CD14-positive monocyte (primary cell): ENCODE measurements around the gene CENPL. TPM values are rescaled to one million over a fixed set of nuclear protein-coding genes. Genes with fewer than 3 reads are reported as not detected.

ENCODE experiments used
- DNase-seq, 3 donors: peaks; one replicate each; pipeline ENCODE4 v3.0.0-alpha.2; 2011 to 2022
- H2AFZ ChIP-seq: 2 replicates; pipeline ENCODE4 v1.6.0; 2012; ENCODE audit warnings: mild to moderate bottlenecking, low read depth, low read length, inconsistent platforms; ENCODE audit not compliant: insufficient read depth, poor library complexity, severe bottlenecking
- H3K27ac ChIP-seq, 2 donors: 1 replicate in 1 of 2; 2 replicates in 1 of 2; pipeline ENCODE4 v1.5.1; 2012 to 2013; ENCODE audit warnings: low read length in 2 of 2, control low read depth in 1 of 2, inconsistent platforms in 1 of 2, low read depth in 1 of 2, mild to moderate bottlenecking in 1 of 2
- H3K27me3 ChIP-seq, 2 donors: one replicate each; pipeline versions ENCODE4 v1.6.0 to v1.6.1; 2011 to 2013; ENCODE audit warnings: low read length in 2 of 2; ENCODE audit not compliant: control insufficient read depth in 2 of 2, insufficient read depth in 2 of 2
- H3K36me3 ChIP-seq, 2 donors: replicated peaks in 1 of 2; 1 replicate in 1 of 2; 2 replicates in 1 of 2; pipeline versions ENCODE4 v1.5.1 to v1.6.1; 2012 to 2013; ENCODE audit warnings: low read length in 2 of 2, control low read depth in 1 of 2, inconsistent platforms in 1 of 2, mild to moderate bottlenecking in 1 of 2; ENCODE audit not compliant: insufficient read depth in 2 of 2, control insufficient read depth in 1 of 2
- H3K4me1 ChIP-seq, 2 donors: 1 replicate in 1 of 2; 2 replicates in 1 of 2; pipeline versions ENCODE4 v1.5.1 to v1.6.1; 2012 to 2013; ENCODE audit warnings: low read length in 2 of 2, control low read depth in 1 of 2, inconsistent platforms in 1 of 2, mild to moderate bottlenecking in 1 of 2, moderate library complexity in 1 of 2; ENCODE audit not compliant: insufficient read depth in 2 of 2, control insufficient read depth in 1 of 2
- H3K4me2 ChIP-seq: replicated peaks from 2 replicates; pipeline ENCODE3; 2012; ENCODE audit warnings: low read length, moderate library complexity, mild to moderate bottlenecking; ENCODE audit not compliant: poor library complexity, severe bottlenecking; ENCODE audit errors: extremely low read depth
- H3K4me3 ChIP-seq, 3 experiments: fragments of 200-600 bp in 1 of 3; sonication (generic) in 1 of 3; replicated peaks in 1 of 3; 1 replicate in 2 of 3; 2 replicates in 1 of 3; pipeline ENCODE4 v1.5.1; 2011 to 2013; ENCODE audit warnings: low read length in 3 of 3, mild to moderate bottlenecking in 3 of 3, control low read depth in 2 of 3, low read depth in 2 of 3, inconsistent platforms in 1 of 3, moderate library complexity in 1 of 3
- H3K79me2 ChIP-seq: 2 replicates; pipeline ENCODE4 v1.6.0; 2012; ENCODE audit warnings: mild to moderate bottlenecking, control low read depth, inconsistent platforms, low read length, moderate library complexity; ENCODE audit not compliant: insufficient read depth
- H3K9ac ChIP-seq: 2 replicates; pipeline ENCODE4 v1.6.0; 2017; ENCODE audit warnings: low read length, mild to moderate bottlenecking; ENCODE audit not compliant: insufficient read depth, poor library complexity, severe bottlenecking
- H3K9me3 ChIP-seq, 2 donors: replicated peaks in 1 of 2; 1 replicate in 1 of 2; 2 replicates in 1 of 2; pipeline versions ENCODE4 v1.5.1 to v1.6.1; 2012 to 2013; ENCODE audit warnings: low read length in 2 of 2, control low read depth in 1 of 2; ENCODE audit not compliant: control insufficient read depth in 1 of 2, insufficient read depth in 1 of 2
- H4K20me1 ChIP-seq: 2 replicates; pipeline ENCODE4 v1.6.0; 2012; ENCODE audit warnings: mild to moderate bottlenecking, low read length, control low read depth, moderate library complexity; ENCODE audit not compliant: insufficient read depth
- H3K27ac Mint-ChIP-seq, 7 donors: one replicate each; pipeline ENCODE4 v1.8.0; 2020; ENCODE audit warnings: mild to moderate bottlenecking in 7 of 7, mixed read lengths in 7 of 7, moderate library complexity in 6 of 7, inconsistent platforms in 2 of 7
- H3K27me3 Mint-ChIP-seq, 3 donors: one replicate each; pipeline ENCODE4 v1.8.0; 2021 to 2022; ENCODE audit warnings: low read depth in 3 of 3, mild to moderate bottlenecking in 3 of 3, mixed read lengths in 3 of 3, moderate library complexity in 3 of 3, inconsistent platforms in 1 of 3
- H3K36me3 Mint-ChIP-seq, 2 donors: one replicate each; pipeline ENCODE4 v1.8.0; 2020; ENCODE audit warnings: mixed read lengths in 2 of 2, inconsistent platforms in 1 of 2, mild to moderate bottlenecking in 1 of 2
- H3K4me1 Mint-ChIP-seq: one replicate; pipeline ENCODE4 v1.8.0; 2020; ENCODE audit warnings: mild to moderate bottlenecking, mixed read lengths
- H3K4me3 Mint-ChIP-seq, 2 donors: one replicate each; pipeline ENCODE4 v1.8.0; 2020; ENCODE audit warnings: mild to moderate bottlenecking in 2 of 2, mixed read lengths in 2 of 2, moderate library complexity in 1 of 2
- H3K9me3 Mint-ChIP-seq, 7 donors: one replicate each; pipeline ENCODE4 v1.8.0; 2020 to 2022; ENCODE audit warnings: mixed read lengths in 7 of 7, mild to moderate bottlenecking in 6 of 7, moderate library complexity in 6 of 7, inconsistent platforms in 2 of 7
- CTCF ChIP-seq: fragments of 200-600 bp; IDR thresholded peaks from one replicate; pipeline ENCODE4 v1.8.0; 2022; ENCODE audit warnings: antibody characterized with exemption, mild to moderate bottlenecking
- WGBS: methylation state at CpG from one replicate; pipeline ENCODE4 v1.1.5; 2013; ENCODE audit warnings: missing lambda C conversion rate; ENCODE audit not compliant: insufficient coverage; 5-methylcytosine and 5-hydroxymethylcytosine counted together
- intact Hi-C, 2 donors: fragments of 100-400 bp; cut with micrococcal nuclease; formaldehyde crosslinking; loops; one replicate each; pipeline versions ENCODE4 v1.15.0 to v1.15.1; 2023
- polyA plus RNA-seq, 3 donors: library from polyadenylated mRNA; depleted of rRNA in 1 of 3; unstranded in 2 of 3; stranded (reverse) in 1 of 3; fragments of 300-500 nt in 2 of 3; fragments of >200 nt in 1 of 3; fragmentation: Illumina TruSeq in 2 of 3; gene quantifications; 1 replicate in 2 of 3; 2 replicates in 1 of 3; pipeline ENCODE4 v1.2.3, GENCODE V29; 2012 to 2021
- small RNA-seq: library from RNA; depleted of rRNA; stranded (forward); fragments of <200 nt; gene quantifications from one replicate; pipeline ENCODE3, GENCODE V24; 2012; ENCODE audit warnings: low read depth; ENCODE audit not compliant: insufficient read length

CENPL gene
- polyA plus RNA-seq, 3 donors = 0.49 to 2.6 (median 0.81) TPM

GRCh38 chr1:173757666-173758065 is 67.0 kb downstream of the CENPL start:
- DNase-seq = no peak

GRCh38 chr1:173753830-173754229 is 70.9 kb downstream of the CENPL start:
- H3K9ac ChIP-seq = no peak overlapping the region
- Mint-ChIP-seq H3K36me3 (peaks cover 64 to 70% of the 10 kb centered on the region in 2 donors), H3K4me1 (no peaks in the 10 kb centered on the region), H3K4me3 (no peak overlapping the region), H3K9me3 (peaks cover 3 to 12% (median 8%) of the 10 kb centered on the region in 7 donors), H3K27ac (peak overlapping the region in 1 of 7 donors; percentile 15), H3K27me3 (peaks cover 0 to 3% (median 0%) of the 10 kb centered on the region in 3 donors)
- DNase-seq = no peak
- H3K79me2 ChIP-seq = no peaks in the 10 kb centered on the region
- no peak for TF ChIP-seq CTCF
- no peak overlapping the region for H3K27ac ChIP-seq
- no peak overlapping the region for H2AFZ ChIP-seq
- H3K4me1 ChIP-seq = no peaks in the 10 kb centered on the region
- H3K9me3 ChIP-seq = peaks cover 3 to 9% of the 10 kb centered on the region in 2 donors
- intact Hi-C loops = no loop called here
- no peak overlapping the region for H3K4me2 ChIP-seq
- H3K4me3 ChIP-seq = no peak overlapping the region
- H4K20me1 ChIP-seq = no peaks in the 10 kb centered on the region
- peaks cover 64 to 81% of the 10 kb centered on the region in 2 donors for H3K36me3 ChIP-seq
- H3K27me3 ChIP-seq = no peaks in the 10 kb centered on the region

More at GRCh38 chr1:173757666-173758065, 67.0 kb downstream of the CENPL start:
- no peaks in the 10 kb centered on the region for H3K27me3 ChIP-seq
- H3K79me2 ChIP-seq = no peaks in the 10 kb centered on the region
- H3K36me3 ChIP-seq = peaks cover 65 to 72% of the 10 kb centered on the region in 2 donors
- Mint-ChIP-seq H3K4me1 (no peaks in the 10 kb centered on the region), H3K9me3 (peaks cover 13 to 44% (median 25%) of the 10 kb centered on the region in 7 donors), H3K36me3 (peaks cover 71 to 76% of the 10 kb centered on the region in 2 donors), H3K27ac (no peak overlapping the region), H3K27me3 (peaks cover 0 to 3% (median 0%) of the 10 kb centered on the region in 3 donors), H3K4me3 (no peak overlapping the region)
- no peaks in the 10 kb centered on the region for H4K20me1 ChIP-seq
- intact Hi-C loops = no loop called here
- no peak overlapping the region for H3K4me3 ChIP-seq
- no peak overlapping the region for H3K4me2 ChIP-seq
- no CpG with 5 or more reads among the region's 4 CpGs for WGBS
- H3K9ac ChIP-seq = no peak overlapping the region
- no peak overlapping the region for H2AFZ ChIP-seq
- H3K27ac ChIP-seq = no peak overlapping the region
- no peaks in the 10 kb centered on the region for H3K4me1 ChIP-seq
- TF ChIP-seq CTCF = no peak
- peaks cover 10 to 20% of the 10 kb centered on the region in 2 donors for H3K9me3 ChIP-seq

Small RNA genes within 50 kb of the gene (small RNA-seq; reads per million reads assigned to genes)
- gene RF00019 = not detected

Other genes with a start within 250 kb of the CENPL start
- not detected for gene SLC9C2, start 221.8 kb downstream of the CENPL start, polyA plus RNA-seq
- not detected for gene TEX50, start 189.5 kb downstream of the CENPL start, polyA plus RNA-seq
- not detected for gene ANKRD45, start 155.0 kb downstream of the CENPL start, polyA plus RNA-seq
- 1 to 10 TPM; 6.5 to 9.4 (median 8.2) TPM for gene KLHL20, start 109.9 kb downstream of the CENPL start, polyA plus RNA-seq
- gene DARS2, start 210 bp downstream of the CENPL start, polyA plus RNA-seq = 1 to 10 TPM; 3.2 to 8.2 (median 6.2) TPM
- gene GAS5, start 43.1 kb upstream of the CENPL start, polyA plus RNA-seq = 100 to 1,000 TPM in 1 of 3 donors, 10 to 100 TPM in 2; 90.4 to 309 (median 92.0) TPM
- 1 to 10 TPM in 1 of 3 donors, under 1 TPM in 2; 0.87 to 4.1 (median 0.91) TPM for gene ZBTB37, start 43.5 kb upstream of the CENPL start, polyA plus RNA-seq
- gene SERPINC1, start 92.4 kb upstream of the CENPL start, polyA plus RNA-seq = under 1 TPM in 1 of 3 donors, not detected in 2; 0.23 TPM
- gene RC3H1, start 197.5 kb upstream of the CENPL start, polyA plus RNA-seq = 10 to 100 TPM in 1 of 3 donors, 1 to 10 TPM in 2; 3.8 to 17.3 (median 7.8) TPM